ENCODE data around the gene ARF3.

Gene ARF3

DNA sequence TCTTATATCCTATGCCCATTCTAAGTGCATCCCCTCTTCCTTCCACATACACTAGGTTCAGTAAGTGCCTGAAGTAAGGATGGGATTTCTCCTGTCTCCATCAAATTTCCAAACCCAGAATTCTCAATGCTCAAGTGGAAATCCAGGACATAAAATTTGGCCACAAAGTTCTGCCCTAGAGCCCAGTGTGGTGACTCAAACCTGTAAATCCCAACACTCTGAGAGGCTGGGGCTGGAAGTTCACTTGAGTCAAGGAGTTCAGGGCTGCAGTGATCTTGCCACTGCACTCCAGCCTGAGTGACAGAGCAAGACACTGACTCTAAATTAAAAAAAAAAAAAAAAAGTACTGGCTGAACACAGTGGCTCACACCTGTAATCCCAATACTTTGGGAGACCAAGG is 4.5 kb upstream of the ARF3 start:
- Mint-ChIP-seq H3K27me3 (ENCODE audit: low read depth) (peaks cover 28% of the 10 kb centered on the region), H3K9me3 (no peaks in the 10 kb centered on the region), H3K4me1 (peaks cover 6% of the 10 kb centered on the region), H3K4me3 (no peak overlapping the region), H3K36me3 (ENCODE audit: low read depth) (no peaks in the 10 kb centered on the region), H3K27ac (no peak overlapping the region)
- TF ChIP-seq, protein P1, sequence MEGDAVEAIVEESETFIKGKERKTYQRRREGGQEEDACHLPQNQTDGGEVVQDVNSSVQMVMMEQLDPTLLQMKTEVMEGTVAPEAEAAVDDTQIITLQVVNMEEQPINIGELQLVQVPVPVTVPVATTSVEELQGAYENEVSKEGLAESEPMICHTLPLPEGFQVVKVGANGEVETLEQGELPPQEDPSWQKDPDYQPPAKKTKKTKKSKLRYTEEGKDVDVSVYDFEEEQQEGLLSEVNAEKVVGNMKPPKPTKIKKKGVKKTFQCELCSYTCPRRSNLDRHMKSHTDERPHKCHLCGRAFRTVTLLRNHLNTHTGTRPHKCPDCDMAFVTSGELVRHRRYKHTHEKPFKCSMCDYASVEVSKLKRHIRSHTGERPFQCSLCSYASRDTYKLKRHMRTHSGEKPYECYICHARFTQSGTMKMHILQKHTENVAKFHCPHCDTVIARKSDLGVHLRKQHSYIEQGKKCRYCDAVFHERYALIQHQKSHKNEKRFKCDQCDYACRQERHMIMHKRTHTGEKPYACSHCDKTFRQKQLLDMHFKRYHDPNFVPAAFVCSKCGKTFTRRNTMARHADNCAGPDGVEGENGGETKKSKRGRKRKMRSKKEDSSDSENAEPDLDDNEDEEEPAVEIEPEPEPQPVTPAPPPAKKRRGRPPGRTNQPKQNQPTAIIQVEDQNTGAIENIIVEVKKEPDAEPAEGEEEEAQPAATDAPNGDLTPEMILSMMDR (IDR thresholded peaks at IDR 0.05; ENCODE audit: unreplicated experiment in 3 of 3), result no peak

DNA sequence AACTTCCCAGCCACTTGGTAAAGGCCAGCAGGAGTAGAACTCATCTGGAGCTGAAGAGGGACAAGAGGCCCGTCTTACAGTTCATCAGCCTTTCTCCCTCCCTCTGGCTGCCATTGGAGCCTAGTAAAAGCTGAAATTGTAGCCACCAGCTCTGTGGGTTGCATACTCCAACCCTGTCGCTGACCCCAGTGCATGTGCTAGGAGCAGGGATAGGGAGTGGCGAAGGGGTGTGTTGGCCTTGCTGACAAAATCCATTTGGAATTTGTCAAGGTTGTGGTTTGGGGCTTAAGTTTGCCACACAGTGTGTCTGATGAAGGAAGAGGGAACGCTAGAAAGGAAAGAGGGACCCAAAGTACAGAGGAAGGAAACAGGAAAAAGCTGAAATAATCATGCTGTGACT is 4.0 kb upstream of the ARF3 start:
- Mint-ChIP-seq H3K4me1 (peaks cover 8% of the 10 kb centered on the region), H3K27me3 (ENCODE audit: low read depth) (peaks cover 28% of the 10 kb centered on the region), H3K36me3 (ENCODE audit: low read depth) (peaks cover under 1% of the 10 kb centered on the region), H3K27ac (no peak overlapping the region), H3K4me3 (no peak overlapping the region), H3K9me3 (no peaks in the 10 kb centered on the region)
- TF ChIP-seq, protein P1 (IDR thresholded peaks at IDR 0.05; ENCODE audit: unreplicated experiment in 3 of 3), result no peak

DNA sequence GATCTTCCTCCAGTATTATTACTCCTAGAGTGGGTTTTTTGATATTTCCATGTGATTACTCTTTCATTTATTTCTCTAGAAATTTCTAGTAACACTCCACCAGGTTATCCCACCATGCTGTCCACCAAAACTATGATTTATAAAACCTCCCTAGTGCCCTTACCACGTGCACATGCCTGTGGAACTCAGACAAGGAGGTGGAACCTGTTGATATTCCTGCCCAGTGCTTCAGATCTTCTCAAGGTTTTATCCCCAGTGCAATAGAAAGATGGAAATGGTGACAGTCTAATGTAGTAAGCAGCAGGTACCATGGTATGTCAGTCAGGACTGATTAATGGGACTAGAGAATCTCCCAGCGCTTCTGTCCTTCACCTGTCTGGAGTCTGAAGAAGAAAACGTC is 3.5 kb upstream of the ARF3 start:
- peak overlapping the region in 2 of 3 experiments; percentile 3 to 39 for H3K4me3 Mint-ChIP-seq
- TF ChIP-seq, protein P1 (IDR thresholded peaks at IDR 0.05; ENCODE audit: unreplicated experiment in 3 of 3), result no peak
- H3K4me1 Mint-ChIP-seq, result peaks cover 13% of the 10 kb centered on the region
- H3K27ac Mint-ChIP-seq, result no peak overlapping the region
- peaks cover 4% of the 10 kb centered on the region for H3K36me3 Mint-ChIP-seq (ENCODE audit: low read depth)
- H3K27me3 Mint-ChIP-seq (ENCODE audit: low read depth), result peaks cover 24% of the 10 kb centered on the region
- no peaks in the 10 kb centered on the region for H3K9me3 Mint-ChIP-seq

DNA sequence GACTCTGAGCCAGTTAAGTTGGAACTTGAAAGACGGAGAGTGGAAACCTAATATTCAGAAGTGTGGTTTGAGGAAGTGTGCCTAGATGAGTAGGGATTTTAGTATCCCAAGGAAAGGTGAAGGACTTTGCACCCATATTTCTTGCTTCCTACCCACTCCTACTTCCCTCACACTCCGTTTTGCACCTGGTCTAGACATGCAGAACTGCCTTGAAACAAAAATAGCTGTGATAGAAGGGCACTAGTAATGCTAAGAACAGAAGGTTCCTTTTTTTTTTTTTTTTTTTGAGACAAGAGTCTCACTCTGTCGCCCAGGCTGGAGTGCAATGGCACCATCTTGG is 732 bp upstream of the ARF3 start:
- H3K27me3 Mint-ChIP-seq (ENCODE audit: low read depth), result peaks cover 13% of the 10 kb centered on the region
- peak overlapping the region; percentile 91 to 97 (median 96) for H3K27ac Mint-ChIP-seq
- H3K4me3 Mint-ChIP-seq, result peak overlapping the region; percentile 98
- peaks cover 30% of the 10 kb centered on the region for H3K4me1 Mint-ChIP-seq
- TF ChIP-seq, protein P1 (IDR thresholded peaks at IDR 0.05; ENCODE audit: unreplicated experiment in 3 of 3), result no peak
- H3K9me3 Mint-ChIP-seq, result no peaks in the 10 kb centered on the region
- H3K36me3 Mint-ChIP-seq (ENCODE audit: low read depth), result peaks cover 18% of the 10 kb centered on the region

DNA sequence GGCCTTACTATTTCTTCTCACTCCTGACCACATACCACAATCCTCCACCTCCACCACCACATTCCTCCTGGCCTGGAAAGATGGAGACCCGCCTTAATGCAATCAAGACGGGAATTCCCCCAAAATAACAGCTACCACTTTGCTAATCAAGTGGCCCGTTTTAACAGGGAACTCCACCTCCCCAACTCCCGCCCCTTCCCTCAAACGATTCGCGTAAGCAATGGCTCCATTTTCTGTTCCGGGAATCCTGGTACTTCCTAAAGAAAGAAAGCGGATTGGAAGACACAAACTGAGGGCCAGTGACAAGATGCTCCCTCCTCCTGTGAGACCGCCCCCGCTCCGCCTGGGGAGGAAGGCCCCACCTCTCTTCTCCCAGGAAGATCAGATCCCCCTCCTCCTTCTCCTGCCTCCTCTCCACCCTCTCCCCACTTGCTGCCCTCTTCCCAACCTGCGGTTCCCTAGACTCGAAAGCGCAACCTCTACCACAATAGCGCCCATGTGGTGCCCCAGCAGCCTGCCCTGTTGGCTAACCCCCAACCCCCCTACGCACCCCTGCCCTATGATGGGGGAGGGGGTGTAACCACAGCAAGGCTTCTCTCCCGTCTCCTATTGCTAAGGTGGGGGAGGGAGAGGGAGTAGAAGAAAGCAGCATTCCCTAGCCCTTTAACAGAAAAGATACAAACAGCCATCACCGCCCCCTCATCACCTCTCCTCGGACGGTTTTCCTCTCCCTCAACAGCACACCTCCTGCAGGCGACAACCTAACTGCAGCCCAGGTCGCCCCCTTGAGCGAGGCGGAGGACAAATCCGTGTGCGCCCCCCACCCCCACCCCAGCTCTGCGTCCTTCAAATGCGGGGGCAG is 777 bp downstream of the ARF3 start:
- H3K27me3 Mint-ChIP-seq (ENCODE audit: low read depth), result peaks cover 5% of the 10 kb centered on the region
- H3K36me3 Mint-ChIP-seq (ENCODE audit: low read depth), result peaks cover 26% of the 10 kb centered on the region
- peaks cover 30% of the 10 kb centered on the region for H3K4me1 Mint-ChIP-seq
- TF ChIP-seq, protein P1 (IDR thresholded peaks at IDR 0.05; ENCODE audit: unreplicated experiment in 3 of 3), result peak in 1 of 3 experiments; percentile 9
- H3K27ac Mint-ChIP-seq, result peak overlapping the region; percentile 91 to 97 (median 96)
- H3K9me3 Mint-ChIP-seq, result no peaks in the 10 kb centered on the region
- peak overlapping the region; percentile 98 for H3K4me3 Mint-ChIP-seq

All from nephron (organoid).